SW 1271 (cell line): ENCODE measurements around the gene POLA1.

ENCODE experiments used
- DNase-seq, 2 experiments: peaks; one replicate each; lab custom pipeline; 2025; lab: John Stamatoyannopoulos, UW

POLA1 gene

DNA sequence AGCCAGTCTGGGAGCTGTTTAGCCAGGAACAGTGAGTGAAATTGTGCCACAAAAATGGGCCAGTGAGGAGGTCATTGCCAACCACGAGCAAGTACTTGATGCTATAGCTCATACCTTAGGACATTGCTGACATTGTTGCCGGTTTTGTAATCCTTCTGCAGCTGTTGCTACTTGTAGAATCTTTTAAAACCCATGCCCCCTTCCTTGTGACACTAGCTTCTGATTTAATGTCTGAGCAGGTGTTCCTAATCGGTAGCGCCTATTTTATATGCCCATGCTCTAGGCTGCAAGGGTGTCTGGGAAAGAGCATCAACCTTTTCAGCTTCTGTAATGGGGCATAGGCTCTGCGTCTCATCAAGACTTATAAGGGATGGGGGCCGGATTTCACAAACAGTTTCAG, 2.6 kb downstream of the POLA1 start:
- DNase-seq: no peak

DNA sequence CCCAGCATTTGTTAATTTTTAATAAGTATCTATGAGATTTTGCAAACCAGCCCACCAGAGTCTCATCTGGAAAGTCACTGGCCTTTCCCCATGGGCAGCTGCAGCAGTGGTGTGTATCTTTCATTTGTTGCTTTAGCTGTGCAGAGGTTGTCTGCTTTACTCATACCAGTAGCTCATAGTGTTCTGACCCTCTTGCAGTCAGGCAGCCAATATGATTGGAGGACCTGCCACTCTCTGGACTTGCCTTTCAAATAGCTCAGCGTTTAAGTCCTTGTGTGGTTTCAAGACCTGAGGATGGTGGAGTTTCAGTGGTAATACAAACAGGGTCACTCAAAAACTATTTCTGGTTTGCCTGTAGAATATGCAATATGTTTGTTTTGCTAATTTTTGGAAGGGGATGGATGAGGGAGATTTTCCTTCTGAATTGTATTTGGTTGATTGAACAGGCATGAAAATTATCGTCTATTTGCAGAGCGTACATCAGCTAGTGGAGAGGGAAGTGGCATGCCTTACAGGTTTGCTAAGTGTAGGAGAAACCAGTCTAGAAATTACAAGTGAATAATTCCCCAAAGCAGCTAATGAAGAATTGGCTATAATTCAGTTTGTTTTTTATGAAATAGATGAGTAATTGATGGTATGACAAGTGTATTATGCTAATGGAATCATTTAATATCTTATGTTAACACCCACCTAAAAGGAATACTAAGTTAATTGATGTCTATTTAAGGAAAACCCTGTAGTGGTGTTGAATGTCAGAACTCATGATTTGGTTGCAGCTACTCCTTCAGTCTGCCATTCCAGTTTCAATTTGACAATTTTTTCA, 8.9 kb downstream of the POLA1 start:
- DNase-seq: no peak

DNA sequence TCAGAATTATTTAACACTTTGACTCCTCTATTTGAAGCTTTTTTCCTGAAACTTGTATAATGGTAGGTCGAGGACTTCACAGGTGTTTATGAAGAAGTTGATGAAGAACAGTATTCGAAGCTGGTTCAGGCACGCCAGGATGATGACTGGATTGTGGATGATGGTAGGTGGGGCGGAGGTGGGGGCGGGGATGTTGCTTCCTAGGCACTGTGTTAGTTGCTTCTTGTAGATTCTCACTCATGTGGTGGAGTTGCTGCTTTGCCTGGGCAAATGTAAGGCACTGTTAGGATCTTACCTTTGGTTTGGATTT, 9.4 kb downstream of the POLA1 start:
- no peak for DNase-seq

DNA sequence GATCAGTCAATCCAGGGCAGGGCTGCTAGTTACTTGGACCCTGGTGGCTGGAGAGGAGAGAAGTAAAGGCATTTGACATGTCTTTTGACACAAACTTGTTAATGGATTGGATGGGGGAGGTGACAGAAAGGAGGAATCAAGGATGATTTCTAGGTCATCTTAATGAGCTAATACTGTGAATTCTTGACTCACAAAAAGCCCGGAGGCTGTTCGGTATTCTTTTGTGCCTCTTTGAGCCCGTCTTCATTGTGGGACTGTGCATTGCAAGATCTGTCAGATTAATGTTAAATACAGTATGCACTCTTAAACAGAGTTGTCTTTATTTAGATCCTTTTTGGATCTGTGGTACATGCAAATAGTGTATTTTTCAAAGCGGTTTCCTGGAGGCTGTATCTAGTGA, 25.1 kb downstream of the POLA1 start:
- DNase-seq: no peak

DNA sequence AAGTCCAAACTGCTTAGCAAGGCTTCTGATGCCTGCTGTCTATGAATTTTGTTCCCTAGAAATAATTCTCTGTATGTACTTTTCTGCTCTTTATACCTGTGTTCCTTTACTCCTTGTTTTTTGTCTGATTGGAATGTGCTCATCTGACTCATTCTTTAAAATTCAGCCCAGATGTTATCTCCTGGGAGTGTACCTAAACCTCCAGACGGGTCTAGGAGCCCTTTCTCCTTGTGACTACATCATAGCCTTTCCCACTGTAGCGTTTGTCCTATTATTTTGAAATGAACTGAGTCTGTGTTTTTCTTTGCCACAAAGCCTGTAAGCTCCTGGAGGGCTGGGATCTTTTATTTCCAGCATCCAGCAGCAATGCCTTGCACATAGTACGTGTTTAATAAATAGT, 26.3 kb downstream of the POLA1 start:
- no peak for DNase-seq

DNA sequence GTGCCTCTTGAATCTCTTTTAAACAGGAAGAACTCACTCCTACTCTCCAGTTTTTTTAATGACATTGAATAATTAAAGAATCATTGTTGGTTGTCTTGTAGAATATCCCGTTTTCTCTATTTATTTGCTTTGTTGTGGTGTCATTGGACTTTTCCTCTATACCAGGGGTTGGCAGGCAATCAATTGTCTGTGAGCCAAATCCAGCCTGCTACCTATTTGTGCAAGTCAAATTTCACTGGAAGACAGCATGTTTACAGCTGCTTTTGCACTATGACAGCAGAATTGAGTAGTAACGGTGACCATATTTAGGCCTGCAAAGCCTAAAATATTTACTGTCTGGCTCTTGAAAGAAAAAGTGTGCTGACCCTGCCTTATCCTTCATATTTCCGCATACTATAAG, 34.8 kb downstream of the POLA1 start:
- DNase-seq: no peak

DNA sequence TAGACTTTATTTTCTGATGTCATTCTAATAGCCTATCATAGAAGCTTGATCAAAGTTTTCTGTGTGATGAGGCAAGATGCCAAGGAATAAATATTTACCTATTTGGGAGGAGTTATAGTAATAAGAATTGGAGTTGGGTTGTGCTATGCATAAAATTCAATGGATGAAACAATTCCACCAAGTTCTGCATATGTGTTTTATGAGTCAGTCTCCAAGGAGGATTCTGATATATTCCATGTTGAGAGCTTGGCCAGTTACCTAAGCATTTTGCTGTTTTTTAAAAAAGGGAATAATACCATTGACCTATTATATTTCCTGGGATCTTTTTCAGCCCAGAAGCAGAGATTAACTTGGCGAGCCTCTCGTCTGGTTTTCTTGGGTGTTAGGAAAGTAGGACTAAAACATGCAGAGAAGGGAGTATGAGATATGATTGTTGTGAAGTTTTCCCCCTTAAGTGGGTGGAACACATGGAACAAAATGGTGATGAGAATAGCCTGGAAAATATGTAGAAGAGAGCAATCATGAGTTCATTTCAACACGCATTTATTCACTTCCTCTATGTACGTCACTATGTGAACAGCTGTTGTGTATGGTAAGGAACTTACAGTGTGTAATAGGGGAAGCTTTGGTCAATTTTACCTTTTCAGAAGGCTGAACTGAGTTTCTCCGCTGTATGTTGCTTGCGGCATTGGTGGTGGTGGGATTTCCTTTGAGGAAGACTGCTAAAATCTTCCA, 39.2 kb downstream of the POLA1 start:
- DNase-seq: no peak

DNA sequence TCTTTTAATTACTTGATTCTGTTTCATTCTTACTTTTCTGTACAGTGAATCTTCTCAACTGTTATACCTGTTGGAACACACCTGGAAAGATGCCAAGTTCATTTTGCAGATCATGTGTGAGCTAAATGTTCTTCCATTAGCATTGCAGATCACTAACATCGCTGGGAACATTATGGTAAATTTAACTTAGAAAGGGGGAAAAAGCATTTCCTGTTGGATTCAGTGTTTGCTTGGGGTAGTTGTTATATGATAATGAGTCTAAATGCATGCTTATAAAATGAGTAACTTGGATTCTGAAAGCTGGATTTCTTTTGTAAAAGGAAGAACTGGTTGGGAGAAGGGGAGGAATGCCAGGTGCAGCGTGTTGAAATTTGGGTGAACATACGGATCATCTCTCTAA, 47.6 kb downstream of the POLA1 start:
- DNase-seq: no peak

DNA sequence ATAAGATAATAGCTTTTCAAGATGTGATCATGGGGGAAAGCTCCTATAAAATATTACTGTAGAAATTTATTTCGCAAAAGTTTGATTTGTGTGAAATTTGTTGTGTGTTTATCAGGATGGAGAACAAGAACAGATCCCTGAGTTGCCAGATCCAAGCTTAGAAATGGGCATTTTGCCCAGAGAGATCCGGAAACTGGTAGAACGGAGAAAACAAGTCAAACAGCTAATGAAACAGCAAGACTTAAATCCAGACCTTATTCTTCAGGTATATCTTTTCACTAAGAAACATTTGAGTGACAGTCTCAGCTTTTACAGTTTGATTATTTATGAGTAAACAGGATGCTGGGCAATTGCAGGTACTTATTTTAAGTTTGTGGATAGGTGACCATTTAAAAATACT, 54.5 kb downstream of the POLA1 start:
- no peak for DNase-seq

DNA sequence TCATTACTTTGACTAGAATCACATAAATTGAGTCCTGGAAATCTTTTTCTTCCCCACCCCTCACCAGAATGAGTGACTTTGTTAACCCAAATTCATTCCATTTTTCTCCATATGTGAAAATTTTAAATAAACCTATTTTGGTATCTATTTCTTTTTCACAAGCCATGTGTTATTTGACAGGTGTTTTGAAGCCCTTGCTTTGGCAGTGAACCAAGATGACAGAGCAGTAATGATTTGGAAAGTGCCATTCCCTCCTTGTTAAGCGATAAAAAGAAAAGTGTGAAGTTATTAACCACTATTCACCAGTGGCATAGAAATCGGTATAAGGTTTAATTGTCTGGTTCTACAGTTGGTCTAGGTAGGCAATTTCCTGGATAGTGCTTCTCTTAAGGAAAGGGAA, 66.1 kb downstream of the POLA1 start:
- DNase-seq: no peak

DNA sequence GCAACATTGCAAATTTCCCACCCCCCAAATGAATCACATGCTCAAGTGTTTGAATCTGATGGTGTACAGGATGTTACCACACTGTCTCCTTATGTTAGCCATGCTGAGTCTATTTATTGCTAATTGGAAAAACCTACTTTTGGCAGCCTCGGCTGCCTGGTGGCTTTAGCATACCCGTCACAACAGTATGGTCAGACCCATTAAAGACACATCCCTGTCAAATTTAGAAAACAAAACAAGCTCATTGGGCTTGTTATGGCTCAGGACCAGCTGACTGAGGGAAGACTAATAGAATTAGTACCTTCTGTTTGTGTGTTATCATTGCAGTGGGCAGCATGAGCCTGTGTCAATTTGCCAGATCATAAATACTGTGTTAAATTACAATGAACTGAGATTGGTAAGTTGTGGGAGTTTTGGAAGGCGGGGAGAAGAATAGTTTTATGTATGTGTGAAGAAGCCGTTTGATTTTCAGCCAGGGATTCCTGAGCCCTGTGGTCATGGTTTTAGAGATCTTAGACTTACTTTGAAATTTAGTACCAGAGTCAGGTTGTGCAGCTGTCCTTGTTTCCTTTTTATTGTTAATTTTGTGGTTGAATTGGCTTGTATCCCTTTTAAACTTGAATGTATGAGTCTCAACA, 66.8 kb downstream of the POLA1 start:
- no peak for DNase-seq

DNA sequence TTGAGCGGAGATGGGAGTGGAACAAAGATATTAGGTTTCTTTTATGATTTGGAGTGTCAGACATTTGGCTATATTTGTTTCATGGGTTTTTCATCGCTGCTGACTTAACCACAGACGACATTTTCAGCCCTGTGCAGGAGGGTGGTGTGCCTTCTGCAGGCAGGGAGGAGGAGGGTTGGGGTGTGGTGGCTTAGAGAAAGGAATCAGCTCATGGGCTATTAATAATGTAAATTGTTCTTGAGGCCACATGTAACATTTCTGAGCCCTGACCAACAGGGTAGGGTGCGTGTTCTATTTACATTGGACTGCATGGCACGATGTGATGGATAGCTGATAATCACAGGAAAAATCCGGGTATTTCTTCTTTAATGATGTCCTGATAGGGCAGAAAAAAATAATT, 67.6 kb downstream of the POLA1 start:
- no peak for DNase-seq

DNA sequence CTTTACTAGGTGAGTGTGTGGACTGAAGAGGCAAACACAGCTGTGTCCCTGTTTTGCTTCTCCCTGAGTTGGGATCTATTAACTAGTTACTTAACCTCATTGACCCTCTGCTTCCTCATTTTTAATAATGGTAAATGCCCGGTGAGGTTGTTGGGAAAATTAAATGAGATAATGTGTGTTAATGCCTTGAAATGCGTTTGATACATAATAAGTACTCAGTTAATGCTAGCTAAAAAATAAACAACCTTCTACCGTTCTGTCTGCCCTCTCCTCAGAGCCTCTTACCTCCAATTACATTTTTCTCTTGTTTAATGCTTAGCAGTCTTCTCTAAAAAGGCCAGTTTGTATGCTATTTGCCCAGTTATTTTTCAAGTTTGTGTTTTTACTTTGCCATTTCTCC, 70.3 kb downstream of the POLA1 start:
- DNase-seq: no peak

DNA sequence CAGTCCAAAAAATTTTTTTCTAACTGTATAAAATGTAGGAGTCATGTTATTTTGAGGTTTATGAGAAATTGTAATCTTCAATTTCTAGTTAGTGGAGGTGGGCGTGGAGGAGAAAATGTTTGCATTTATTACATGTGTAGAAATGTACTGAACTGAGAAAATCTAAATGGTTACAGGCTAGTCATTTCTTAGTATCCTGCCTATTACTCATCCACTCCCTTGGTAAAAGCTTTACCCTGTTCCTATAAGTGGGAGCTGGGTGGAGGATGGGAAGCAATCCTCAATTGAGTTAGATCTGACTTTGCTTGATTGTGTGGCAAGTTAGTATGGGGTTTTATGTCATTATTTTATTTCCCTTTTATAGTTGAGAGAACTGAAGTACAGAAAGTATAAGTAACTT, 73.8 kb downstream of the POLA1 start:
- DNase-seq: no peak

DNA sequence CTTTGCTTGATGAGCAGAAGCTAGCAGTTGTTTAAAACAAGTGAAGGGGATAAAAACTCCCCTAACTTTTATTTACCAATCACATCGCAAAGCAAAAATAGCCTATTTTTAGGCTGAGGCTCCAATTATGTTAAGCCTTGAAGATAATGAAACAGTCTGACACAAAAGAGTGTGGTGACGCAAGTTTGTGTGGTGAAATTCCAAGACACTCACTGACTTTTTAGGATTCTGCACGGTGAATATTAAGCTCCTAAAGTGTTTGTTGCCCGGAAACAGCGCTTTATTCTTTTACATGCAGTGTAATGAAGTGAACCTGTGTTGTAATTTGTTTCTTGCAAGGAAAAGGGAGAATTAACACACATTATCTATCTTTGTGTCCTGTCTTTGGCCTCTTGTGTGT, 74.8 kb downstream of the POLA1 start:
- DNase-seq: no peak

DNA sequence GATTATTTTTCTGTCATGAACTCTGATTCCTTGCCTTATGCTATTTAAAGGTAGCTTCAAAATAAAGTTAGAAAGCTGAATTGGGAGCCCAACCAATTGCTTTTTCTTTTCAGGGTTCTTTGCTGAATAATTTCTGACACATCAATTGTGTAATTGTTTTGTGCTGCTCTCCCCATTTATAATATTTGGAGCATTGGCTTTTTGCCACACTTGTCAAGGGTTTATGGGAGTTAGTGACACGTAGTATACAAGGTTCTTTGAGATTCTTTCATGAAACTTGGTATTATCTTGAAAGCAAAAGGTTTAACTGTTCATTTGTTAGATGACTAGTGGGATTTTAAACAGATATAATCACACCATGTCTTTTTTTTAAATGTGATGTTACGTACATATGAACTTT, 80.9 kb downstream of the POLA1 start:
- DNase-seq: no peak

DNA sequence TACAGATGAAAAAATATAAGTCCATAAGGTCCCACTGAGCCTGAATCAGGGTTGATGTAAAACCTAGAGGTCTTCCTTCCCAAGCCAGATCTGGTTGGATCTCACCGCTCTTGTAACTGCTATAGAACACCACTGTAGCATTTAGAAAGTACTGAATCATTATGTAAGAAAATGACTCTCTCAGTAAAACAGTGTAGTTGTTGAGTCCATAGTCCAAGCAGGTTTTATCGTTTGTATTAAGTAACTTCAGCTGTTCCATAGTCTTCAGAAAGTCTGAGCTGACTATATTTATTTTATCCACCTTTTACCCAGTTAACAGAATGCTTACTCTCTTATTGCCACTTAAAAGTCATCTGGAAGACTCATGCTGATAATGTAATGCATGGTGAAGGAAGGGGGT, 82.2 kb downstream of the POLA1 start:
- DNase-seq: no peak

DNA sequence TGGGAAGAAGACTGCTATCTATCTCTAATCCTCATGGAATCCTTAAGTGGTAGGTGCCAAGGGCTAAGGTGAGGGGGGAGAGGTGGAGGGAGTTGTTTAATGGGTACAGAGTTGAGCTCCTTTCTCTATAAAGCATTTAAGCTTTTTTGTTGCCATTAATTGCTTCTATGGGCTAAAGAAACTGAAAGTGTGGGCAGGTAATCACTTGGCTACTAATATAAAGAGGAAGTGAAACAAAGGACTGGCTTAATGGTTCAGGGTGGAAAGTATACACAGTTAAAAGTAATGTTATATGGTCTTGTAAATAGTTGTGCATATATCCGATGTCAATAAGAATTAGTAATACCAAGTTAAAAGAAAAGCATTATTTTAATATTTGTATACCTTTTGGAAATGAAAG, 83.9 kb downstream of the POLA1 start:
- no peak for DNase-seq

DNA sequence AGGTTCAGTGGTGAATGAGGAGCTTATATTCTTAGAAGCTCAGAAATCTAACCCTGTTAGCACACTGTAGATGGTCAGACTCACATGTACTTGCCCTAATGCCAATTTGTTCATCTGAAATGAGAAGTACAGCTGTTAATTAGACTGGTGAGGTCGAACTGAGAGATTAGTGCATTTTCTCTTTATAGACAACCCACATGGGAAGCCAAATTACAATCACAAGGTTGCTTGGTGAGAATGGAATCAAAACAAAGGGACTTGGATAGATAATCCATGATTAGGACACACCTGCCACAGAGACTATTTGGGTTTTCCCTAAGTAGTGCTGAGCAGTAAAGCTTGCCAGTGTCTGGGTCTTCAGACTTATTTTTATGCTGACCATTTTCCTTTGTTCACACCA, 88.3 kb downstream of the POLA1 start:
- no peak for DNase-seq

DNA sequence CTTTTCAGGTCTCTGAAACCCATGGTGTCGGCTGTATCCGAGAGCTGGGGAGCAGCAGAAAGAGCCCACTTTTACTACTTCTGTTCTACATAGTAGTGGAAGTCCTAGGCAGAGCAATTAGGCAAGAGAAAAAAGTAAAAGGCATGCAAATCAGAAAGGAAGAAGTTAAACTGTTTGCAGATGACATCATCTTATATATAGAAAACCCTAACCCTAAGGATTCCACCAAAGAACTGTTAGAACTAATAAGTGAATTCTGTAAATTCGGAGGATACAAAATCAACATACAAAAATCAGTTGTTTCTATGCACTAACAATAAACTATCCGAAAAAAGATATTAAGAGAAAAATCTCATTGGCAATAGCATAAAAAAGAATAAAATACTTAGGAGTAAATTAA, 95.3 kb downstream of the POLA1 start:
- no peak for DNase-seq

DNA sequence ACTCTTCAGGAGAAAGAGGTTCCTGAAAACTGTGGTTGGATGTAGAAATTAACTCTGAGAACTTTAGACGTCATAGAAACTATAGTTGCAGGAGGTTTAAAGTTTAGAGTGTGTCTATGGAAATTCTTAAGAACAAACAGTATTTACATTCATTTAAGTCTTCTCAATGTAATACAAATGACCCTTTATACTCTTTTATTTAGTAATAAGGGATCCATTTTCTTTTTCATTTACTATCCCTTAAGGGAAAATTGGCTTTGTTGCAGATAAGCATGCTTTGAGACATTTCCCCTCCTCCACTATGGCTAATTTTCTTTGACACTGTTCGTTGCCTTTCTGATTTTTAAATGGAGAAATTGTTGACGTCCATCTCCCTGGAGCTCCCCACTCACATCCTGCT, 96.4 kb downstream of the POLA1 start:
- no peak for DNase-seq

DNA sequence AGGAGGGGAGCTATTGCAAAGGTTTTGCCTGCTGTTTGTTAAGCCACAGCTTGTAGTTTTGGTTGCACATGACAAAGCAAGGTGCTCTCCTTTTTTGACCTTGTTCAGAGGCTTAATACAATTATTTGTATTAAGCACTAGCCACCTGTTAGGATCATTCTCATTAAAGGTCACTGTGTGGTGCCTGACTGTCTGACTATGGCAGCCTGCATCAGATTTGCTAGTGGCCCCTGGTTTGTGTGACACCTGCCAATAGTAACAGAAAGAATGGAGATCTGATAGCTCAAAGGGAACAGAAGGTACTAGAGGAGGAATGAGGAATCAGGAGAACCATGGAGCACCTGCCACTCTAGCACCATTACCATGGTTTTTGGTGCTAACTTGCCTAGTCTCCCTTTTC, 102.5 kb downstream of the POLA1 start:
- no peak for DNase-seq

DNA sequence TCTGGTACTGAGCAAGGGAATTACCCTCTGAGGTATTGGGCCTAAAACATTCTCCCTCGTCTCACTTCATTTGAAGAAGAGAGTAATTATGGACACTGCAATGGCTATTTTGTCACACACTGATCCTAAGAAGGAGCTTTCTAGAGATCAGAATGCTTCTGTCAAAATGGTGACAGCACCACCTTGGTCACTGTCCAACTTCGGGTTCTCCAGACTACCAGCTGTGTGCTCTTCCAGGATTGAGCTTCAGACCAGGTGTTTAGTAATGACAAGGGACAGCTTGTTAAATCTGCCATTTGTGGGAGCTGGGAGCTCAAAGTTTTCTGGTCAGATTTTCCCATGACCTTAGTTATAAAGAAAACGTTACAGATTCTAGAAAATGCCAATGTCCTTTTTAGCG, 105.4 kb downstream of the POLA1 start:
- no peak for DNase-seq

DNA sequence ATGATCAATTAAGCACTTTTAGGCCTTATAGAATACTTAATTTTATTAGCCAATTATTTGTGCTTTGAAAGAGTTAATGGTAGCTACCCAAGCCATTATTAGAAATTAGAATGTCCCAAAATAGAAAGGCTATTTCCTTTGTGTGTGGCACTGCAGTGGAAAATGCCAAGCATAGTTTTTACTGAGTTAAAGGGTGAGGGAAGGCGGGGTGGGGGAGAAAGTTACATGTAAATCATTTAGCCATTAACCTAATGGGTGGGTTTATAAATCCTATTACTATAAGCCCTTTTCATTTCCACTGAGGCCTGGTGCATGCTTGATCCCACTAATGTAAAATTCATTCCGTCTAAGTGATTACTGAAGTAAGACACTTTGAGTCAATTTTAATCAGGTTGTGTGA, 105.8 kb downstream of the POLA1 start:
- no peak for DNase-seq
